Karpas-422 (cell line): ENCODE measurements around the gene OR4C5. TPM values are rescaled to one million over a fixed set of nuclear protein-coding genes. Genes with fewer than 3 reads are reported as not detected.
"Not testable (repeated sequence)": the region's sequence is repeated elsewhere in the genome, so short reads cannot be mapped to it uniquely, and the experiment has no call there.

ENCODE experiments used
- DNase-seq: peaks from one replicate; pipeline ENCODE4 v3.0.0-alpha.2; 2015
- H2AFZ ChIP-seq: fragments of 200-600 bp; sonication (generic); 2 replicates; pipeline ENCODE4 v1.6.1; 2014; ENCODE audit warnings: antibody characterized with exemption, low read length, mixed read lengths
- H3K27ac ChIP-seq: fragments of 200-600 bp; sonication (generic); 2 replicates; pipeline ENCODE4 v1.5.1; 2014; ENCODE audit warnings: mild to moderate bottlenecking, low read length, moderate library complexity
- H3K27me3 ChIP-seq: fragments of 200-600 bp; sonication (generic); 2 replicates; pipeline ENCODE4 v1.6.1; 2014; ENCODE audit warnings: low read length, mixed read lengths
- H3K36me3 ChIP-seq: fragments of 200-600 bp; sonication (generic); 2 replicates; pipeline ENCODE4 v1.6.1; 2014; ENCODE audit warnings: low read length, mixed read lengths; ENCODE audit not compliant: insufficient read depth
- H3K4me1 ChIP-seq: fragments of 200-600 bp; sonication (generic); 2 replicates; pipeline ENCODE4 v1.6.1; 2014; ENCODE audit warnings: mild to moderate bottlenecking, low read length, mixed read lengths
- H3K4me2 ChIP-seq: fragments of 200-600 bp; sonication (generic); 2 replicates; pipeline ENCODE4 v1.6.1; 2014; ENCODE audit warnings: low read length, low read depth, mild to moderate bottlenecking; ENCODE audit not compliant: poor library complexity, severe bottlenecking
- H3K4me3 ChIP-seq: fragments of 200-600 bp; sonication (generic); 2 replicates; pipeline ENCODE4 v1.5.1; 2014; ENCODE audit warnings: mild to moderate bottlenecking, antibody characterized with exemption, low read length, mixed read lengths
- H3K79me2 ChIP-seq: fragments of 200-600 bp; sonication (generic); 2 replicates; pipeline ENCODE4 v1.6.1; 2014; ENCODE audit warnings: mild to moderate bottlenecking, low read length, mixed read lengths
- H3K9ac ChIP-seq: fragments of 200-600 bp; sonication (generic); 2 replicates; pipeline ENCODE4 v1.6.0; 2014; ENCODE audit warnings: low read length
- H3K9me2 ChIP-seq: fragments of 200-600 bp; sonication (generic), shearing (Covaris generic); replicated peaks from 2 replicates; pipeline ENCODE4 v1.6.0; 2014; ENCODE audit warnings: mild to moderate bottlenecking, low read length, moderate library complexity; ENCODE audit not compliant: insufficient read depth
- H3K9me3 ChIP-seq: fragments of 300-700, 200-600 bp; sonication (generic); 2 replicates; pipeline ENCODE4 v1.6.1; 2014; ENCODE audit warnings: low read length, mixed read lengths
- H4K20me1 ChIP-seq: fragments of 200-600 bp; sonication (generic); 2 replicates; pipeline ENCODE4 v1.6.1; 2014; ENCODE audit warnings: mild to moderate bottlenecking, antibody characterized with exemption, low read length, low read depth; ENCODE audit not compliant: insufficient read depth
- total RNA-seq: library from RNA; depleted of rRNA; stranded (reverse); fragments of >200 nt; shearing (Covaris generic); gene quantifications from 2 replicates; pipeline ENCODE4 v1.2.3, GENCODE V29; 2014; ENCODE audit warnings: low replicate concordance; rRNA removed

Gene OR4C5
- total RNA-seq, 1 experiment from 2014 or later, result not detected

GRCh38 chr11:48324620-48325019 lies 41.6 kb downstream of the OR4C5 start, which contains the start of gene OR4C3:
Gene OR4C3, plus strand, starts transcription at chr11:48324920. Its CDS starts 102 bp downstream, at chr11:48325022.
- not testable (repeated sequence) for H3K27me3 ChIP-seq, H3K9me2 ChIP-seq, H3K4me3 ChIP-seq

GRCh38 chr11:48319813-48320212 lies 46.5 kb downstream of the OR4C5 start:
- H3K4me2 ChIP-seq, H3K4me3 ChIP-seq, H2AFZ ChIP-seq, H3K27me3 ChIP-seq, H3K9me2 ChIP-seq, H3K4me1 ChIP-seq, H3K79me2 ChIP-seq, H3K9me3 ChIP-seq, H3K36me3 ChIP-seq, H4K20me1 ChIP-seq, H3K27ac ChIP-seq, H3K9ac ChIP-seq: not testable (repeated sequence)
- DNase-seq, result peak; percentile 34

More at GRCh38 chr11:48324620-48325019, 41.6 kb downstream of the OR4C5 start, which contains the start of gene OR4C3:
- not testable (repeated sequence) for H3K9ac ChIP-seq, DNase-seq, H3K9me3 ChIP-seq, H2AFZ ChIP-seq, H3K4me2 ChIP-seq, H3K27ac ChIP-seq, H4K20me1 ChIP-seq, H3K79me2 ChIP-seq, H3K36me3 ChIP-seq, H3K4me1 ChIP-seq

Other genes with a start within 250 kb of the OR4C5 start
- not detected in 2 replicates for gene OR4B1, start 149.7 kb downstream of the OR4C5 start, total RNA-seq
- not detected in 2 replicates for gene OR4X2, start 121.4 kb downstream of the OR4C5 start, total RNA-seq
- gene OR4X1, start 102.6 kb downstream of the OR4C5 start, total RNA-seq, result not detected in 2 replicates
- not detected in 2 replicates for gene OR4S1, start 60.2 kb downstream of the OR4C5 start, total RNA-seq
- not detected in 2 replicates for gene OR4C3, start 41.5 kb downstream of the OR4C5 start, total RNA-seq
- gene OR4A47, start 122.3 kb upstream of the OR4C5 start, total RNA-seq, result not detected in 2 replicates